ENCODE results near the gene VGF.
A peak's percentile ranks its signal among the peaks of the same experiment; 100 is the strongest.
"Not testable (repeated sequence)": the region's sequence is repeated elsewhere in the genome, so short reads cannot be mapped to it uniquely, and the experiment has no call there.

VGF gene

GRCh38 chr7:101165075-101165957 is at the start of gene VGF:
Gene VGF (minus strand): TSS chr7:101165569. CDS start chr7:101164843, 726 bp downstream.
- peak; percentile 96 for DNase-seq

- no peak for DNase-seq
These were observed 46.6 kb upstream of the VGF start for GRCh38 chr7:101212014-101212413.

- DNase-seq: no peak
These were observed 46.1 kb upstream of the VGF start for GRCh38 chr7:101211501-101211900.

GRCh38 chr7:101210143-101210542 is 44.8 kb upstream of the VGF start:
- no peak for DNase-seq

GRCh38 chr7:101208794-101209193 is 43.4 kb upstream of the VGF start:
- no peak for DNase-seq

GRCh38 chr7:101207459-101207858 is 42.1 kb upstream of the VGF start:
- no peak for DNase-seq

GRCh38 chr7:101206665-101207042 is 41.3 kb upstream of the VGF start:
- no peak for DNase-seq

GRCh38 chr7:101205901-101206664 is 40.7 kb upstream of the VGF start:
- no peak for DNase-seq

GRCh38 chr7:101203740-101204738 is 38.7 kb upstream of the VGF start:
- not testable (repeated sequence) for DNase-seq

- no peak for DNase-seq
These were observed 37.2 kb upstream of the VGF start for GRCh38 chr7:101202603-101202918.

GRCh38 chr7:101201695-101202602 is 36.6 kb upstream of the VGF start:
- no peak for DNase-seq

- DNase-seq: no peak
These were observed 35.7 kb upstream of the VGF start, which contains the start of gene MOGAT3 for GRCh38 chr7:101200862-101201599. Gene MOGAT3 (minus strand): TSS chr7:101201036. CDS start chr7:101200854, 182 bp downstream.

- DNase-seq: no peak
These were observed 35.1 kb upstream of the VGF start for GRCh38 chr7:101200504-101200861.

- DNase-seq: not testable (repeated sequence)
These were observed 34.2 kb upstream of the VGF start for GRCh38 chr7:101199522-101199921.

- DNase-seq: no peak
These were observed 33.1 kb upstream of the VGF start for GRCh38 chr7:101198476-101198875.

- DNase-seq: no peak
These were observed 32.6 kb upstream of the VGF start for GRCh38 chr7:101197991-101198390.

- no peak for DNase-seq
These were observed 30.5 kb upstream of the VGF start for GRCh38 chr7:101195884-101196283.

- no peak for DNase-seq
These were observed 23.7 kb upstream of the VGF start for GRCh38 chr7:101189109-101189508.

GRCh38 chr7:101186844-101187428 is 21.6 kb upstream of the VGF start:
- no peak for DNase-seq

- DNase-seq: no peak
These were observed 20.8 kb upstream of the VGF start for GRCh38 chr7:101186194-101186593.
